GM19023 (cell line): Measurements from ENCODE around the gene APPL1.
"Not testable (repeated sequence)": the region's sequence is repeated elsewhere in the genome, so short reads cannot be mapped to it uniquely, and the experiment has no call there.

ENCODE experiments used
- ATAC-seq: cut with Tn5 transposase; IDR thresholded peaks from one replicate; pipeline ENCODE4 v1.9.1; 2021; ENCODE audit warnings: mild to moderate bottlenecking, moderate library complexity; ENCODE audit not compliant: unreplicated experiment

The APPL1 gene

GRCh38 chr3:57268416-57268815 is 40.9 kb downstream of the APPL1 start:
- ATAC-seq = no peak

- no peak for ATAC-seq
Observed at GRCh38 chr3:57274845-57275244, 47.3 kb downstream of the APPL1 start.

- ATAC-seq = no peak
Observed at GRCh38 chr3:57275393-57275792, 47.9 kb downstream of the APPL1 start.

- ATAC-seq = no peak
Observed at GRCh38 chr3:57278237-57278636, 50.7 kb downstream of the APPL1 start.

GRCh38 chr3:57279685-57280084 is 52.2 kb downstream of the APPL1 start:
- ATAC-seq = no peak

GRCh38 chr3:57281715-57282114 is 54.2 kb downstream of the APPL1 start:
- ATAC-seq = no peak

GRCh38 chr3:57283334-57283733 is 55.8 kb downstream of the APPL1 start:
- ATAC-seq = no peak

GRCh38 chr3:57287205-57287604 is 59.7 kb downstream of the APPL1 start:
- no peak for ATAC-seq

- ATAC-seq = no peak
Observed at GRCh38 chr3:57288403-57288802, 60.9 kb downstream of the APPL1 start.

- ATAC-seq = no peak
Observed at GRCh38 chr3:57292159-57292896, 64.8 kb downstream of the APPL1 start, which contains the start of gene ASB14. Gene ASB14, minus strand, starts transcription at chr3:57292685. Its CDS starts 652 bp downstream, at chr3:57292033.

- no peak for ATAC-seq
Observed at GRCh38 chr3:57292897-57293526, 65.5 kb downstream of the APPL1 start.

GRCh38 chr3:57298041-57298440 is 70.5 kb downstream of the APPL1 start:
- ATAC-seq = no peak

- not testable (repeated sequence) for ATAC-seq
Observed at GRCh38 chr3:57303520-57303919, 76.0 kb downstream of the APPL1 start.

GRCh38 chr3:57309769-57310360 is 82.3 kb downstream of the APPL1 start:
- no peak for ATAC-seq

GRCh38 chr3:57314204-57314603 is 86.7 kb downstream of the APPL1 start:
- ATAC-seq = no peak
